LHCN-M2 (cell line): Measurements from ENCODE around the gene CCDC88C. TPM values are rescaled to one million over a fixed set of nuclear protein-coding genes. Genes with fewer than 3 reads are reported as not detected.
A peak's percentile ranks its signal among the peaks of the same experiment; 100 is the strongest.

Experiments
- DNase-seq: peaks from one replicate; pipeline ENCODE4 v3.0.0-alpha.2; 2012; ENCODE audit warnings: low read depth
- total RNA-seq: library from RNA; depleted of rRNA; stranded (reverse); fragments of >200 nt; gene quantifications from 2 replicates; pipeline ENCODE4 v1.2.3, GENCODE V29; 2014

The CCDC88C gene
- total RNA-seq, 1 experiment from 2014 or later = 0.06 TPM

DNA sequence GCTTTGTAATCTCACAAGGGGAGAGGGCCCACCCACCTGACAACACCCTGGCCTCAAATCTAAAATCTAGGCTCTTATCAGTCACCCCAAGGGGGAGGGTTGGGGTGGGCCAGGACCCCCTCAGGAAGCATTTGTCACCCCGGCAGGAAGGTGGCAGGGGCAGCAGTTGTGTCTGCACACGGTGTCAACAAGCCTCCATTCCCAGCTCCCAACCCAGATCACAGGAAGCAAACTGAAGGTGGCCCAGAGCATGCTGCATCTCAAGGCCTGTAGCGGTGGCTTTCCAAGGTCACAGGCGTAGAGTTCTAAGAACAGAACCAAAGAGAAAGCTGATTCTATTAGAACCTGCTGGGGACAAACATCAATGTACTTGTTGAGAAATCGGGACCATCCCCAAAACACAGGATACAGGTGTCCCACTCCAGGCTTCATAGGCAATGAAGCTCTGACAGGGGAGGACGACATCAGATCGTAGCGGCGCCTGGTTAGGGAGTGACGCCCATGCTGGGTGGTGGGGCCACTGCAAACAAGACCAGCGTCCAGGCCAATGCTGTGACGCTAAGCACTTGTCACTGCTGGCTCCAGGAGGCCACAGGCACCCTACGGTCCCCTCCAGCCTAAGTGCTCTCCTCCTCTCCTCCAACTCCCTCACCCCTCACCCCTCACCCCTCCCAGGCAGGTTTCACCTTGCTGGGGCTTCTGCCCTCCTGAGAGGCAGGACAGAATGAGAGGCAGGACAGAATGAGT is 52.9 kb downstream of the CCDC88C start:
- DNase-seq = no peak

DNA sequence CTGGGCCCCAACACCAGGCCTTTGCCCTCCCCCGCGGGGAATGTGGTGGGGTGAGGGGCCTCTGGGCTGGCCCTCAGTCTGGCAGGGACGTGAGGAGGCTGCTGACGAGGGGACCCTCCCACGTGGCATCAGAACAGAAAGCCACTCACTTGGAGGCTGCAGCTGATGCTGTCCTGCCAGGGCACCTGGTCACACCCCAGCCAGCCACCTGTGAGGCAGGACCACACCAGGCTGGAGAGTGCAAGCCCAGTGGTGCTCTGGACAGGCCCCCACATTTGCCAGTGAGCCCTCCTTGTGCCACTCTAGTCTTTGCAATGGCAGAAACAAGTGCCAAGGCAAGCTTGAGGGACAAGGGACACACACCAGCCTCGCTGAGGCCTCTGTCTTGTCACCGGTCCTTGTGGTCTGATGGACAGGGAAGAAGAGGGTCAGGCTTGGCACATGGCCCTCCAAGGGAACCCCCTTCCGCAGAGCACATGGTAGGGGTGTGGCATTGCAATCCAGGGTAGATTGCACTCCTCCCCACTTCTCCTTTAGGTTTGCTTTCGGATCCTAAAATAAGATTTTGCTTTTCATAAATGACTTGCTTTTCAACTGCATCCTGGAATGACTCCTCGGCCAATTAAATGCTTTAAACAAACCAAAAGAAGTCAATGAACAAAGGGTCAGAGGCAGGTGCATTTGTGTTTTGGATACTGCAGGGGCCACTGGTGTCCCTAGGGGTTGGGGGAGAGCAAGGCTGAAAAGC is 53.7 kb downstream of the CCDC88C start:
- DNase-seq = no peak

DNA sequence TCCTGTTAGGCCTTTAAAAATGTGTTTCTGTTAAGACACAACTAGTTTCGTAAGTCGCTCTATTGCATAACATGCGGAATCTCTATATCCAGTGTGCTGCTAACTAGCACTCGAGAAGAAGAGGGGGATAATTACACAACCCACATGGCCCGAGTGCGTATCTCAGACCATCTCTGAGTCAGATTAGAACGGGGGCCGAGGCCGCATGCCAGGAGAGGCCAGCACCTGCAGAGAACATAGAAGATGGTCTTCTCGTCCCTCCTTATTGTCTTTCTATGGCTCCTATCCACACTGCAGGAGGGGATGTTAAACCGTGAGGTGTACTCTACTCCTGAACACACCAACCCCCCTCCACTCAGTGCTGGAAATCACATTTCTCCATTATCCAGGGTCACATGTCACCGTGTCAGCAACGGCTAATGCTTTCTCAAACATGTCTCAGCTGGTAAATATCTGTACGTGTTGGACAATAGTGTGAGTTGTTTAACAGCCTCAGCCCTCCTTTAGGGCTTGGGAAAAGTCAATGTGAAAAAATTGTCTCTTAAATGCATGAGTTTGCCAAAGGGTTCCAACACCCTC is 56.3 kb downstream of the CCDC88C start:
- no peak for DNase-seq

DNA sequence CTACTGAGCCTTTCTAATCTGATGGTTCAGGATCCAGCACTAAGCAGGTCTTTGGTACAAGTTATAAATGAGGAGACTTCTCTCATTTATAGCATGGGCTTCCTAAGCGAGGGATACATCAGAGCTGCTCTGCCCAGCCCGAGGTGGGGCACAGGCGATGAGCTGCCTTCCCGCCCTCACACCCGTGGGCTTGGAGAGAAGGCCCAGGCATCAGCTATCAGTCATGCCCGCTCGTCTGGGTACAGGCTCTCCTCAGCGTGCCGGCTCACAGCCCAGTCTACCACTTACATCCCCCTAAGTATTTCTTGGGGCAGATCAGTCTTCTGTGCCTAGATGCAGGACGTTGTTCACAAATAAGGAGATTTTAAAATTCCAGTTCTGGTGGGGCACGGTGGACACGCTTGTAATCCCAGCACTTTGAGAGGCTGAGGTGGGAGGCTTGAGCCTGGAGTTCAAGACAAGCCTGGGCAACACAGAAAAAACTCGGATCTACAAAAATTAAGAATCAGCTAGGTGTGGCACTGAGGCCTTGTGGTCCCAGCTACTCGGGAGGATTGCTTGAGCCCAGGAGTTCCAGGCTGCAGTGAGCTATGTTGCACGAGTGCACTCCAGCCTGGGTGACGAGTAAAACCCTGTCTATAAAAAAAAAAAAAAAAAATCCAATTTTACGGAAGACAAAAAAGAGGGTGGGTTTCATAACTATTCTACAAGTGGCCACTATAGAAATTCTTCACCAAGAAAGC is 57.0 kb downstream of the CCDC88C start:
- no peak for DNase-seq

DNA sequence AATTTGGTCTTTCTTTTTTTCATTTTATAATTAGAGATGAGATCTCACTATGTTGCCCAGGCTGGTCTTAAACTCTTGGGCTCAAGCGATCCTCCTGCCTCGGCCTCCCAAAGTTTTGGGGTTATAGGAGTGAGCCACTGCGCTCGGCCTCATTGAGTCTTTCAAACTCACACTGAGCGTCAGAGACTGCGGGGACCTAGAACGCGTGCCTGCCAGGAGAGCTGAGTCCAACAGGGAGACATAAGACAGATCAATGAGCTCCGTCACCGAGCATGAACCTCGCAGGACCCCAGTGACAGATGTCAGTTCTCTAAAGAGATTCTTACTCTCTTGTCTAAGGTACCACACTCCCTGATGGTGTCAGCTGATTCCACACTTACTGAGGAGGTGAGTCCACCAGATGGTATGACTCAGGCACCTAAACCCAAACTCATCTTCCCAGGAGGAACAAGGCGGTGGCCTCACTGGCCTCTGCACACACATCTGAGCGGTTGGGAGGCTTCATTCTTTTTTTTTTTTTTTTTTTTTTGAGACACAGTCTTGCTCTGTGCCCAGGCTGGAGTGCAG is 58.9 kb downstream of the CCDC88C start:
- DNase-seq = no peak

DNA sequence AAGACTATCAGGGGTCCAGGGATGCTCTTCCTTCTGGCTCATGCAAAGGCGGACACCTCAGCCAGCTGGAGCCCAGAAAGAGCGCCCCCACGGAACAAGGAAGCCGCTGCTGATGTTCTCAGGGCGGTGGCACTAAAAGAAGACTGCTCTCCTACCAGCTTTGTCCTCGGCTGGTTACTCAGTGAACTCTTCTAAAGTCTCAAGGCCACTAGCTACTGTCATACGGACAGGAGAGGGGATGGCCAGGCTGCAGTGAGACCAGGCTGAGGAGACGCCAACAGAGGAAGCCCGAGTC is 59.6 kb downstream of the CCDC88C start:
- DNase-seq = no peak

DNA sequence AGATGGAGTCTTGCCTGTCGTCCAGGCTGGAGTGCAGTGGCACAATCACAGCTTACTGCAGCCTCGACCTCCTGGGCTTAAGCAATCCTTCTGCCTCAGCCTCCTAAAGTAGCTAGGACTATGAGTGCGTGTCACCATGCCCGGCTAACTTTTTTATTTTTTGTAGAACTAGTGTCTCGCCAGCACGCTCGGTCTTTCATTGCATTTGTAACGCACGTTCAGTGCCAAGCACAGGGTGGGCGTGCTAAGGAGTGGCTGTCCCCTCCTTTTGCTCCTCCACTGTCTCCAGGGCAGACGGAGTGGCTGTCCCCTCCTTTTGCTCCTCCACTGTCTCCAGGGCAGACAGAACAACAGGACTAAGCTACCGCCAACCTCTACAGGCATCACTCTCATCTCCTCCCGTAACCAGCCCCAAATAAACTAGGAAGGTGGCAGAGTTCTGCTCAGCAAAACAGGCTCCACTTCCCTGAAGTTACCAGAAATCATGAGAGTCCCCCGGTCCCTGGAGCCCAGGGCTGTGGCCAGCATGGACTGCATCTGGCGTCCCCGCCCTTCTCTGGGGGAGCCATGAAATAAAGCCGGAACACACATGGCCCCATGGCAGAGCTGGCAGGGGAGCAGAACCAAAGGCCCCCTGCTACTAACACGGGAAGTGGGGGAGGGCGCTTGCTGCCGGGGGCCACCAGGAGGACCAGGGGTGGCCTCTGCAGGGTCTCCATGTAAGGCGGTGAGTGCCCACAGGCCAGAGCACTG is 60.2 kb downstream of the CCDC88C start:
- no peak for DNase-seq

DNA sequence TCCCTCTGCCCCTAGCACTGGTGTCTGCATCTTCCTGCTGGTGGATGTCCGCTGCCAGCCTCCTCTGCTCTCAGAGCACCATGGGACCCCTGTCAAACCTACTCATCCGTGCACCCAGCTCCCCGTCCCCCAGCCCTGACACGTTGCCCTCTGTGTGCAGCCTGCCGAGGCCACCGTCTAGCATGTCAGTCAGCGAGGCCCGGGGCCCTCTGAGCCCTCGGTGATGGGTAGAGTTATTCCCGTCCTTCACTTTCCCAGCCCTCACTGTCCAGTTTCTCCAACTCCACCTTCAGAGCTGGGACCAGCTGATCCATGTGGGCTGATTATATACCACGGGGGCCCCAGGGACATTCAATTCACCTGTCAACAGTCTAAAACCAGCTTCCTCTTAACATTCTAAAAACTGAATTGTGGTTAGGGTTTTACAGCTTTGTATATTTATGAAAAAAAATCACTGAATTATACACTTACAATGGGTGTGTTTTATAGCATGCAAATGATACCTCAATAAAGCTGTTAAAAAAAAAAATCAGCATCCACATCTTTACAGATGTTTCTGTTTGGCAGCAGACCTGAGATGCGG is 61.3 kb downstream of the CCDC88C start:
- no peak for DNase-seq

DNA sequence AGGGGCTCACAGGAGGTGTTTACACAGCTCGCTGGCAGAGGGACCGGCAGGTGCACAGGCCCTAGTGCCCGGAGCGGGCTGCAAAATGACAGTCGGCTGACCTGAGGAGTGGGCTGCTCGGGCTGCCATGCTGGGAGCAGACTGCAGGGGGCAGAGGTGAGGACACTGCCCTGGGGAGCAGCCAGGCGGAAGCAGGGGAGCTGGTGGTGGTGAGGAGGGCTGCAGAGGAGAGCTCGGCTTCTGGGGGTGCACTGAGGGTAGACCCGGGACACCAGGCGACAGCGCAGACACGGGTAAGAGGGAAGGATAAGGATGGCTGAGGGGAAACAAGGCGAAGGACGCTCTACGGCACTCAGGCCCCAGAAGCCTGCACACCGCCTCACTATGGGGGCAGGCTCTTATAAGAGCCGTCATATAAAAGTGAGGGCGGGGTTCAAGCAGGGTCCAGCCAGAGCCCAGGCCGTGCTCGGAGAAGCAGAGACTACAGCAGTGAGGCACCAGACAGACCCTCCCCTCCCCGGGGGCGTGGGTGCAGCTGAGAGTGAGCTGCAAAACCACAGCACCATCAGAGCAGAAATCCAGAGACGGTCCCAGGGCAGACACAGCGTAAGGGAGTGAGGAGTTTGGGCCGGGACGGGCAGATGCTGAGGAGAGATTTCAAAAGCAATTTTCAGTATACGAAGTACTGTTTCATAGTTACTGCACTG is 62.5 kb downstream of the CCDC88C start:
- DNase-seq = no peak

DNA sequence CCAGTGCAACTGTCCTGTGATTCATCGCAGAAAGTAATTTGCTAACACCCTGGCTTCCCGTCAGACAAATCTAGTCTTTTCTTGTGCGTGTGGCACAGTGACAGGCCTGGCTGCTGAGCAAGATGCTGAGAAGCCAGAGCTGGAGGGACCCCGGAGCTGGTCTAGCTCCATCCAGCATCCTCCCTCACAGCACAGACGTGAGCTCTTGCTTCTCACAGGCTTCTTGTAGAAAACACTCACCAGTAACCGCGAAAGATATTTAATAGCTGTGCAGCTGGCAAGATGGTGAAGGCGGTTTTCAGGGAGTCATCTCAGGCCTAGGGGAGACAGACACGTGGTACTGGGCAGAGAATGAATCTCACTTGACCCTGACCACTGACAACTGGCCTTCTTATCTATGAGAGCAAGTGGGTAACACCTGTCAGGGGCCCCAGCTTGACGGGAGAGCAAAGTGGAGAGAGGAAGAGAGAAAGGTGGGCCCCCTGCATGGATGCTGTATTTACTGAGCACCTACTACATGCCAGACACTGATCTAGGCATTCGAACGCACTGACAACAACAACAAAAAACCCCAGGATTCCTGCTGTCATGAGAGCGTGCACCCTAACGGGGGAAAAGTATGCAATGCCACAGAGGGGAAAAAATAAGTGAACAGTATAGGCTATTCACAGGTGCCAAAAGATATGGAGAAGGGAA is 63.3 kb downstream of the CCDC88C start:
- DNase-seq = peak; percentile 68

DNA sequence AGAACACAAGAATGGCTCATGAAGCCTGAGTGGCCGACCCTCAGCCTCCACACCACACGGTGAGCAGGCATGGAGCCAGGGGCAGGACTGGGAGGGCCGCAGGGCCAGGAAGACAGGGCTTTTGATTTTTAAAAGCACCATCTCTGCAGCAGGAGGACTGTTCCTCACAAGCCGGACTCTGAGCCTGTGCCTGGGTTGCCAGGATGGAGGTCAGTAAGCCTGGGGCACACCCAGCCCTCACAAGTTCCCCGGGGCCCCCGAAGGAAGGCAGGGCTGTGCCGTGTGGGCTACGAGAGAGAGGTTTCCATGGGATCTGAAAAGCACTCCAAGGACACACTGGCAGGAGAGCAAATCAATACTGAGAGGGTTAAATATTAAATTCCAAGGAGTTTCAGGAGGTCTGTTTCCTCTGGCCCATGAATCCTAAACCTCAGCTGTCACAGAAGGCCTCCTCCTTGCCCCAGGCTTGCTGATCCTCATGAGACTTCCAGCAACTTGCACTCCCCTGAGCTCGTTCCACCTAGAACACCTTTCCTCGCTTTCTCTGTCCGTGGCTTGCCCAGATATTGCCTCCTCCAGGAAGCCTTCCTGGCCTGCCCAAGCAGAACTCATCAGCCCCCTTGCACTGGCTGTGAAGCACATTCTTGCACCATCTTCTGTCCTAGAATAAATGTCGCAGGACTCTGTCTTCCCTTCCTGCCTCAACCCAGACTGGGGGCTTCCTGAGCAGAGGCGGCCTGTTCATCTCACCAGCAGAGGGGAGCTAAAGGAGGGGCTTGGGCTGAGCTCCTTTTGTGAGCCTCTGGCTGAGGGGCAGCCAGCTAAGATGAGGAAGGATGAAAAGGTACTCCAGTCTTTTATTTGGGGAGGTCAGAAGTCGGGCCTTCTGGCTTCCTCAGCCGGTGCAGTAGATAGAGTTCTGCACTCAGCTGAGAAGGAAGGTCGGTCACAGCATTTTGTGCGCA is 64.6 kb downstream of the CCDC88C start:
- no peak for DNase-seq

DNA sequence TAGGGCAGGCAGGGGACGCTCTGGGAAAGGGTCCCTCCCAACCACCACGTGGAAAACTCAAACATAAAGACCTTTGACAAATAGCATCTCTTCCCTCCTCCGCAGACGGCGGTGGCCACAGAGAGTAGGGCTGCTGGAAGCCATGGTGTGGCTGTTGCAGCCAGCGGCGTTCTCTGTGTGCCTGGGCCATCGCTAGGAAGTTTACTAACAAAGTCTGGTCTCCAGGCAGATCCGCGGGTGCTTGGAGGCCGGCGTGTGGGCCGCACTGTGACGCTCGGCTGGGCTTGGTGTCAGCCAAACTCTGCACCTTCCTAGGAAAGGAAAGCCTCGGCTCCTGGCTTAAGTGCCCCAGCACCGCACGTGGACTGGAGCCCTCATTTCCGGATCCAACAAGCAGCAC is 65.6 kb downstream of the CCDC88C start:
- no peak for DNase-seq

DNA sequence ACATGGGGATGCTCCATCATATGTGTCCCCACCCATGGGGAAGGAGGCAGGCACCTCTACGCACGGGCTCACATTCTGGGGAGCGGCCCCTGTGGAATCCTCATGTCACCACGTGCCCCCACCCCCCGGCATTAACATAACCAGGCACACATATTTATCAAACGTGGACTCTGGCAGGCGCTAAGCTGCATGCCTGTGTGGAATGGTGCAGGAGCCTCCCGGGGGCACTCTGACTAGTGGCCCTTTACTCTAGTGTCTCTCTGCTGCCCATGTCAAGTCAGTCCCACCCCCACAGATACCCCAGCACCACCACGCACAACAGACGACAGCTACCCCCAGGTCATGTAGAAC is 66.1 kb downstream of the CCDC88C start:
- no peak for DNase-seq

DNA sequence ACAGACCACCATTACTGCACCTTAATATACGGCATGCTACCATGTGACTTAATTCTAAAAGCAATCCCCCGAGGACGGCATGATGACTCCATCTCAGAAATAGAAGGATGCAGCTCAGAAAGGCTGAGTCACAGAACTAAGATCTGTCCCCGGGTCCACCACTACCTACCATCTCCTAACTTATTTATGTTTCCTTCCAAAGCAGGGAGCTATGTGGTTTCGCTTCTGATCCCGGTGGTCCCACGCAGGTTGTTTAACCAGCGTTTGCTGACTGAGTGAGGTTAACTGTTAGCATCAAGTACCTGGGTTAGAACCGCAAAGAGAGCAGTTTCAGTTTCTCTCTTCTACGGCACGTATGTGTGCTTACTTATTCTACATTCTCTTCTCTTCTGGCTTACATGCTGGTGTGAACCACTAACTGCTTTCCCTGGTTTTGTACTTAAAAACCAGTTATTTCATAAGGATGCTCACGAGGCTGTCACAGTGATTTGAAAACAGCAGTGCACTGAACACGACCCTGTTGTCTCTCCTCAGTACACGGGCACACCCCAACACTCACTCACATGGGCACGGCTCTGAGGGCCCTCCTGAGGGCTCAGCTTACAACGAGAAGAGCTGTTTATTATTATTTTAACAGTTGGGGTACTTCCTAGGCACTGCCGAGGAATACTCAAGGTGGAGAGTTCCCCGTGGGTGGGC is 66.7 kb downstream of the CCDC88C start:
- no peak for DNase-seq

DNA sequence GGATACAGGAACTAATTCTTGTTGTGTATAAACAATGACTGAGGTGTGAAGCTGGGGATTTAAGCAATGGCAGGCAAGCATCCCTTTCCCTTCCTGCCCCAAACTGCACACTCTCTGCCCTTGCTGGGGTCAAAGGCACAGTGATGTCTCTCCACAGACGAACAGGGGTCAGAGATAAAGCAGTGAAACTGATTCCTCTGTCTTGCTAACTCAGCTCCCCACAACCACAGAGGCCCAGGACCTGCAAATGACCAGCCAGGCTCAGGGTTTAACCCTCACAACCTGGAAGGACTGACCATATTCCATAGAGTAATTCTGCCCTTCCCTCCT is 67.2 kb downstream of the CCDC88C start:
- DNase-seq = no peak

DNA sequence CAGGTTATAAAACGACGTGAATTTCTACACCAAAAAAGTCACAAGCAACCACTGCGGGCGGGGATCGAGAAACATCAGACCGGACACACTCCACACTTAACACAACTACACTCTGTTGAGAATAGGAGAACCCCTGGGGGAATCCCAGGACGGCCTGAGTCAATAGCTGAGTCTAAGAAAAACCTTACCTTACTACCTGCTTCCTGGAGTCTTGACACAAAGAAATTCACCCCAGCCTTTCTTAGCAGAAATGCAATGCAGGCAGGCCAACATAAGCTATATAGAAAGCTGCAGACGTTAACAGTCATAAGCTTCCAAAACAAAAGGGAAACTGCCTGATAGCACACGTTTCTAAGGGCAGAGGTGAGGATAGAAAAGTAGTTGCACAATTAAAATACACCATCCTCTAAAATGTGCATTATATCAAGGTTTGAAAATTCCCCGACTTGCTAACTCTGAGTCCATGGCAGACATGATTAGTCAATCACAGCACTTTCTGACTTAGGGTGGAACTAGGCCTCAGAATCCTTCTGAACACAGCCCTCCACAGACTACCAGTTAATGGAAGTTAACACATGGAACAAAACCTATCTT is 68.0 kb downstream of the CCDC88C start:
- no peak for DNase-seq

DNA sequence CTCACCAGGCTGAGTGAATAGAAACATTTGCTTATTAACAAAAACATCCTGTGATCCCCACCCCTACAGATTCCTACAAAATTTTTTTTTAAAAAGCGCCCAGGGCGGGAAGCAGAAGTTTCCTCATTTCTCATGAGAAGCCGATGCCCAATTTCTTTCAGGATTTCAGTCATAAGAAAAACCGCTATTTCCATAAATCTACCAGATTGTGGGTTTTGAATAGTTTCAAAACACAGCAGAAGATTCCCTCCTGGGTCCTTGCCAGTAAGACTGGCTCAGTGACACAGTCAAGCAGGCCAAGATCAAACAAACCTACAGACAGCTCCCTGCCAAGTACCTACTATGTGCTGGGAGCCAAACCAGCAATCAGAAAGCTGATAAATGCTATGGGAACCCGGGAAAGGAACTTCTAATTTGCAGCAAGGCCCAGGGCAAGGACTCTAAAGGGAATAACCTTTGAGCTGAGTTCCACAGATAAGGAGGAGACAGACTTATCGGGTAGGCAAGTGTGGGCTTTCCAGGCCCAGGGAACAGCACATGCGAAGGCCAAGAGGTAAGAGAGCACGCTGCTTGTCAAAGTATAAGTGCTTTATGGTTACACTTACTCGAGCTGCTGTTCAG is 68.7 kb downstream of the CCDC88C start:
- DNase-seq = no peak
